Measurements from ENCODE around the gene HSPH1. TPM values are rescaled to one million over a fixed set of nuclear protein-coding genes. Genes with fewer than 3 reads are reported as not detected.
"Not testable (repeated sequence)": the region's sequence is repeated elsewhere in the genome, so short reads cannot be mapped to it uniquely, and the experiment has no call there.

Gene HSPH1
- 92.0 TPM for total RNA-seq

DNA sequence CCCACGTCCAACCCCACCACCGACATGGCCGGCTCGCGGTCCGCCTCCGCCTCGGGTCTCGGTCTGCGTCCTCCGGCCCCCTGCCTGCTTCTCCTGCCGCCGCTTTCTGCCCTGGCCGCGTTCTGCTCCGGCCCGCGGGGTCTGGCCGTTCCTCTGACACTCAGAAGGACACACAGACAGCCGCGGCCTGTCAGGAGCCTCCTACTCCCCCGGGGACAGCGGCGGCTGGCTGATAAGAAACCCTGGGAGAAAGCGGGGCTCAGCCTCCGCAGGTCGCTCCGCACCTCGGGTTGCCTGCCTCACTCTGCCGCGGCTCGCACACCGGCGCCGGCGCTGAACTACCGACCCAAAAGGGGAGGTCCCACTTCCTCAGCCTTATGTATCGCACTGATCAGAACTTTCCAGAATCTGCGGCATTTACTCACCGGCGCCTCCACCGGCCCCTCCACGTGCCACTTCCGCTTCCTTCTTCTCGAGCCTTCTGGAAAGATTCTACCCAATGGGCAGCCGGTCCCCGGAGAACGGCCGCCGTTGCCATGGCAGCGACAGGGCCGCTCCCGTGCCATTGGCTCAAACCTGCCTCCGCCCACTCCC is at the start of gene HSPH1:
Gene HSPH1 (minus strand): TSS at position 348 of the 594 bp plus-strand sequence. CDS start 322 bp downstream, at position 26.
- DNase-seq, result peak; percentile 99

DNA sequence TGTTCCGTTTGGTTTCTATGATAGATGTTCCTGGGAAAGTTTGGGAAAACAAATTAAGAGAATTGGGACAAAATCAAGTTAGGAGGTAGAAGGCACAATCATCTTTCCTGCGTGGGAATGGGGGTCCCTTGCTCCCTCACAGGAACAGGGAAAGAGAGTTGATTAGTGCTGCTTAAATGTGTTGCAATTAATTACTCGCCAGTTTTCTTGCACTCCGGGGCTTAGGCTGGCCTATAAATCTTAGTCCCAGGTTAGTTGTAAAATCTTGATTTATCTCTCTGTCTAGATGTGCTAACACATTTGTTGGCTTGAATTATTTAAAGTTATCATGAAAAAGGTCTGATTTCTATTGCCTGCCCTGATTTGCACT is 48.1 kb upstream of the HSPH1 start:
- DNase-seq, result no peak

DNA sequence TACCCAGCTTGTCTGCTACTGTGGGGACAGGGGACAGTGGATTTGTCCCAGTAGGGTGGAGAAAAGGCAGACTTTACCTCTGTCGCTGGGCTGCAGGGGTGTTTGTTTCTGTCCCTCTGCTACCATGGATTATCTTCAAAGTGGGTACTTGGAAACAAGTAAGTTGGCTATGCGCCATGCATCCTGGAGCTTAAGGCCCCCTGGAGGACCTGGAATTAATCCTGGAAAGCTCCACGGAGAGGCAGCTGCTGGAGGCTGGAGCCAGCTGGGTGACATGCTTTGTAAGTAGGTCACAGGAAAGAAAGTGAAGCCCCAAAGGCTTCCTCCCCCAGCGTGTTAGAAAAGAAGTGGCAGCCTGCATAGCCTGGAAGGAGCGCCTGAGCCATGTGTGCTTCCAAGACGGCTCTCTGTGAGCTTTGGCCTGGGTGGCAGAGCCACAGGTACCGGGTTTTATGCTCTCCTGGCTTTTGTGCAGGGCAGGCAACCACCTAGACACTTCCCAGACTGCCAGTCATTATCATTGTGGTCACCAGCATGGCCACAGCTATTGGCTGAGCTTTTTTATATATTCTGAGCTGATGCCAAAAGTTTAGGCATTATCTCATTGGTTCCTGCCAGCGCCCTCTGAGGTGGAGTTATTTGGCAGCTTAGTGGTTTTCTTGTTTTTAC is 47.6 kb upstream of the HSPH1 start:
- DNase-seq, result peak; percentile 95

DNA sequence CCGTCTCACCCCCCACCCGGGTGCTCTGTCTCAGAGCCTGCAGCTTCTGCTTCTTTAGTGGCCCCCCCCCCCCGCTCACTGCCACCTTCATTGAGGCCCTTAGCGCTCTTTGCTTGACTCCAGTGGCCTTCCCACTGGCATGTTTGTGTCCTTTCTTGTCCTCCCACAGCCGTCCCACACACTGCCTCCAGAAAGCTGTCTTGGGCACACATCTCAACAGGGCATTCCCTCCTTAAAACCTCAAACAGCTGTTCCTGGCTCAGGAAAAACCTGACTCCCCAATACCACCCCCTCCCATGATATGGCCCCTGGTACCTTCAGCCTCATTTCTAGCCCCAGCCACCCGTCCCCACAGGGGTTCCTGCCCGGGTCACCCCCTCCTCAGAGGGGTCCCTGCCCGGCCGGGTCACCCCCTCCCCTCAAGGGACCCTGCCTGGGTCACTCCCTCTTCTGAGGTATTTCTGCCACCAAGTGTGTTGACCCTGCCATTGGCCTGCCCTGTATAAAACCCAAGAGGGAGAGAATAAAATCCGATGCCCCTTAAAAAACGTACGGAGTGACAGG is 46.9 kb upstream of the HSPH1 start:
- peak; percentile 54 for DNase-seq

DNA sequence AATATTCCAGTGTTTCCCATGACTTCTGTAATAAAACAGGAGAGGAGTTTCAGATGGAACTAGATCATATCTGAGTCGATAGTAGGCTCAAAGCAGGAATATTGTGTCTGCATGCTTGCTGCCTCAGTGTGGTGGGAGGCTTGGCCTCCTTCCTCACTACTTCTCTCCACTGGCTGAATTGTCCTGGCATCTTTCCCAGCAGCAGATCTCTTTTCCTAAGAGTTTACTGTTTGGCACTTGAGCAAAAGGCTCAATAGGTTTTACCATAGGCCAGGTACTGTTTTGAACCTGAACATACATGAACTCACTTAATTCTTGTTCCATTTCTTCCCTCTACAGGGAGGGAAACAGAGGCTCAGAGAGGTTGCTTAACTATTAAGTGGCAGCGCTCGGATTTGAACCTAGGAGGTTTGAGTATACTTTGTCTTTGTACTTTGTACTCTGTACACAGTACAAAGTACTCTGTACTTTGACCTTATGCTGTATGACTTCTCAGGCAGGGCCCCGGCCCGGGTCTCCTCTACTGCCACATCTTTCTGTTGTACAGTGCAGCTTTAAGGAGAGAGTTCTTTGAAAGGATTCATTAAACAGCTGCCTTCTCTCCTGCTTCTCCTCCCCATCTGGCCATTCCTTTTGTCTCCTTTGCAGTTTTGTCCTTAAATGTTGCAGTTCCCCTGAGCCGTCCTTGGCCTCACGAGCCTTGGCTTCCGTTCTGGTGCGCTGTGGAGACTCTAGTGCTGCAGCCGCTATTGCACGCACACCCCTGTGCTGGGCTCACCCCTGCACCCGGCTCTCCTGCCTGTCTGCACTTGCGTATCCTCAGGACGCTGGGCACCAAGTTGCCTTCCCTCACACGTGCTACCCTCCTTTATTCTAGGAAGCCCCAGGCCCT is 46.2 kb upstream of the HSPH1 start:
- peak; percentile 77 for DNase-seq

DNA sequence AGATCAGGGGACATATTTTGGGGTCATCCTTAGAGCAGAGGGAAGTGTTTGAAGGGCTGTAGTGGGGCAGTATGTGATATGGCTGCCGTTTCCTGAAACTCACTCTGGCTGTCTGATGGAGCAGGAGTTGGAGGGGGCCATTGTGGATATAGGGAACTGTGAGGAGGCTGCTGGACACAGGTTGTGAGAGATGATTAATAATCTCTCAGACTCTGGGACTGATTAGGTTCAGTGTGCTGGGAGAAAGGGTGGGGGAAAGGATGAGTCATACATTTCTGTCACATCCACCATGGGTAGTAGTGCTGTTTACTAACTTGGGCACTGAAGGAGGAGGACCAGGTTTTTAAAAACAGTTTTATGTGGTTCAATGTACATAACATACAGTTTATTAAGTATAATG is 42.9 kb upstream of the HSPH1 start:
- DNase-seq, result no peak

DNA sequence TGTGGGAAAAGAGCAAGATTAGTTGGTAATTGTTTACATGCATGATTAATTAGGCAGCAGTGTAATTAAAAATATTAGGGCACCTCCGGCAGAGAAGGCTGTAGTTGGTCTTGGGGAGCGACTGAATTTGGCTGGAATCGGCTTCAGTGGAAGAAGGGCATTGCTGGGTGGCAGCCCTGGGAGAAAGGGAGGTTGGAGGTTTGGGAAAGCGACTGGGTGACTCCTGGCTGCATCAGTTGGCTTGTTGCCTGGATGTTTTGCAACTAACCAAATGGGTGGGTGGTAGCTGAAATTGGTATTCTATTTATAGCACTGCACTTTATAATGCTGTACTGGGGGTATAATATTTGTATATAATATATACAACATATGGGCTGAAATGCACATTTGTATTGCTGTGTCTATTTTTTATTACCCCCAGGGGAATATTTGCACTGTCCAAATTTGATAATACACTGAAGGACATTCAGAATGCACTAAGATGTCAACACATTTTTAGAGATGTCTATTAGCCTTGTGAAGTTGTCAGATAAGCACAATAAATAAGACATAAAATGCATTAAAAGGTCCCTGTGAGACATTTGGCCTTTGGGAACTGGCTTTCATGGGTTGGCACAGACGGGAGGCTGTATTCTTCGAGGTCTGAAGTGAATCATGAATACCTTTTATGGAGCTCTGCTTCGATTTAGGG is 39.8 kb upstream of the HSPH1 start:
- DNase-seq, result peak; percentile 29

DNA sequence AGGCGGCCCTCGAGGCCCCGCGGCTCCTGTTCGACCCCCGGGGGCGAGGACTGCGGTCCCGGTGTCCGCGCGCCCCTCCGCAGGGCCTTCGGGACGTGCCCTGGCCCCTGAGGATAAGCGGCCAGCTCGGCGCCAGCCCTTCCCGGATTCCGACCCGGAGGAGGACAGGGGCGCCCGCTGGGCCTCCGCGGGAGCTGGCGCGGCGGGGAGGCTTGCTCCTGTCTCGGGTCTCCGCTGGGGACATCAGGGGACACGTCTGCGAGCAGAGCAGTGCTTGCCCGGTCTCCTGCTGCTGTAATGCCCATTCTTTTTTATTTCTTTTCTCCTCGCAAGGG is 38.9 kb upstream of the HSPH1 start:
- peak; percentile 68 for DNase-seq

DNA sequence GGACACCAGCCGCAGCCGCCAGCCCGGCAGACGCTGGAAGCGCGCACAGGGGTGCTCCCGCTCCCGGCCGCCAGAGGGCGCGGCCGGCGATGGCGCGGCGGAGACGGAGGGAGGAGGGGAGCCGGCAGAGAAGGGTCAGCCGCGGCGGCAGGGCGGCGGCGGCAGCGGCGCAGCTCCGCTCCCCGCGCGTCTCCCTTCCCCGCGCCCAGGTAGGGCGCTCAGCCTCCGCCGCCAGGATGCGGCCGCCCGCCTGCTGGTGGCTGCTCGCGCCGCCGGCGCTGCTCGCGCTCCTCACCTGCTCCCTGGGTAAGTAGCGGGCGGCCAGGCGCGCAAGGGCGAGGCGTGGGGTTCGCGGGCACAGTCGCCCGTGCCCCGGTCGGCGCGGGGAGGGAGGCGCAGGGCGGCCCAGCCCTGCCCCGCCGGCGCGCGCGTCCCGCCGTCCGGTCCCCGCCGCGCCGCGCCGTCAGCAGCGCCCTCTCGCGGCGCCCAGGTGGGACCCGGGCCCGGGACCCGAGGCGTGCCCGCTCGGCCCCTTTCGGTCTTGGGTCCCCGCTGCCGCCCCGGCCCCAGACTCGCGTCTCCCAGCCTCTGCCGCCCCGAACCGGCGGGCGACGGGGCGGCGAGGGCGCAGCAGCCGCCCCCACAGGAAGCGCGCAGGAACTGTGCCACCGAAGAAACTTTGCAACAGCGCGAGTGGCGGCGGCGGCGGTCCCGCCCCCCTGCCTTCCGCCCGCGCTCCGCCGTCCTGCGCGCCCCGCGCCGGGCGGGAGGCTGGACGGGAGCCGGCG is 38.3 kb upstream of the HSPH1 start, which contains the start of gene B3GLCT:
Gene B3GLCT (plus strand): TSS at position 127 of the 788 bp plus-strand sequence. CDS start 110 bp downstream, at position 237.
- DNase-seq, result peak; percentile 91

DNA sequence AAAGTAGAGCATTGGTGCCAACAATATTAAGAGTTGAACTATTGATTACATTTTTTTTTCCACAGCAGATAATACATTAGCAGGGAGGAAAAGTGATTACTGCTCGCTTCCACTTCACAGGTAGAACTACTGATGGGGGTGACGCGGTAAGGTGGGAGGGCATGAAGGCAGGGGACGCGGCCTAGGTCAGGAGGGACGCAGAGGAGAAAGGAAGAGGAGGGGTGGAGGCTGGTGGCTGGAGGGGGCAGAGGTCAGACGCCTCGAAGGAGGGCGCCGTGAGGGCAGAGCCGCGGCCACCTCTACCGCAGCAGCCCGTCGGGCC is 37.8 kb upstream of the HSPH1 start:
- no peak for DNase-seq

DNA sequence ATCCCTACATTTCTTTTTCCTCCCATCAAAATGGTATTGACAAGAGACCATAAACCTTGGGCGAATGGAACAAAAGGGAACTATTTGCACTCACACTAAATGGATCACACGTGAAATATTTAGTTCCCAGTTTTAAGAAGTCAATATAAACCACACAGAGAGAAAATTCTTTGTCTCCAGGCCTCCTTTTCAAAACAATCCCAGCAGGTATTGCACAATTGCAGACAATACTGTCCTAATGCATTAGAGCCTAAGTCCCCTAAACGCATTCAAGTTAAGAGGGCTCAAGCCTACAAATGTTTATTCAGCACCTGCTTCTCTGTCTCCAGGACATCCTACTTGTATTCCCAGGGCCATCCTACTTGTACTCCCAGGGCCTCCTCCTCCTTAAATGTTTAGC is 36.8 kb upstream of the HSPH1 start:
- no peak for DNase-seq

DNA sequence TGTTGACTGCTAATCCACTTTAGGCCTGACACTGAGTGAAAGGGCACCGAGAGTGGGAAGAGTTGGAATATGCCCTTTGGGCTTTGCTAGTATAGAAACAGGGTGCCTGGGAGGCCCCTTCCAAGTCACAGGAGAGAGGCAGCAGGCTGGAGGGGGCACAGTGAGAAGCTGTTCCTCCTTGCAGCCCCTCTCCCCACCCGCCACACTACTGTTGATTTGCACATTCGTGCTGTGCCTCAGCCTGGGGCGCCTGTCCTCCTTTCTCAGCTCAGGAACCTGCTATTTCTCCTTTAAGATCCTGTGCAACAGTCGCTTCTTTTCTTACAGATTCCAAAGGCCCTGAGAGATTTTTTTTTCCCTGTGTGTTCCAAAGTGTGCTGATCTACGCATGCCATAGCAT is 35.3 kb upstream of the HSPH1 start:
- DNase-seq, result no peak

DNA sequence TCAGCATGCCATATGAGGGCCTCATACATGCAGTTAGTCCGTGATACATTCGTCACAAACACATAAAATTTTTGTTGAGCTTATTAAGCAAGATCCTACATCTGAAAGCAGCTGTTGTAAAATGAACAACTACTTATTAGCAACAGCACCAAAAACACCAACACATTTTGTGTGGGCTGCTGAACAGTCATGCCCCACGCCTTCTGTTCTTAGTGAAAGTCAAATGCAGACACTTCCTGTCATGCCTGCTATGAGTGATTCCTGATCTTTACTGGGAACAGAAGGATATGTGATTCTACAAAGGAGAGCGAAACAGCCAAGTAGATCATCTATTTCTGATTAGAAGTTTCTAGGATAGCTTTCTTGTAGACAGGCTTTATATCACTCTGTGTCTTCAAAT is 33.9 kb upstream of the HSPH1 start:
- no peak for DNase-seq

DNA sequence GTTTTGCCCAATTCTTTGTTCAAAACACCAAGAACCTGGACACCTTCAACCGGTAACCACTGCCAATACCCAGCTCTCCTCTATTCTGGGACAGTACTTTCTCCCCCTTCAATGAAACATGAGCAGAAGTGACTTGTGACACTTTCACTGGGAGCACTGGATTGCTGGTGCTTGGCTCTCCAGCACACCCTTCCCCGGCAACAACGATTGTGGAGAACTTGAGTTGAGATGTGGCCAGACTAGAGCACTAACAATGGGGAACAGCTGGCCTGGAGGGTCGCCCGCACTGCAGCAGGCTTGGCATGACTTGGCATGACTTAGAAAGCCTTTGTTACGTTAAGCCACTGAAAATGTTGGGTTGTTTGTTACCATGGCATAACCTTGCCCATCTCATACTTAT is 30.6 kb upstream of the HSPH1 start:
- DNase-seq, result peak; percentile 81

DNA sequence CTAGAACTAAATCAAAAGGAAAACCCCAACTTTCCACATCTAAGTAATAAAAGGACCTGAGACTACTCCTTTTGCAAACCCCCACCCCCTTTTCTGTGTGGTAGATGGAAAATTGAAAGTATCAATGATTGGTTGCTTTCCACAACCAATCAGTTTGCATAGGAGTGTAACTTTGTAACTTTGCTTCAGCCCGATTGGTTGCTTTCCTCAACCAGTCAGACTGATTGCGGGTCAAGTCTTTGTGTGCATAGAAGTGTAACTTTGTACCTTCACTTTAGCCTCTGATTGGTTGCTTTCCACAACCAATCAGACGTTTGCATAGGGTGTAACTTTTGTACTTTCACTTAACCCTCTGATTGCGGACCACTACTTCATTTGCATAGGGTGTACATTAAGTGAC is 30.0 kb upstream of the HSPH1 start:
- DNase-seq, result no peak

DNA sequence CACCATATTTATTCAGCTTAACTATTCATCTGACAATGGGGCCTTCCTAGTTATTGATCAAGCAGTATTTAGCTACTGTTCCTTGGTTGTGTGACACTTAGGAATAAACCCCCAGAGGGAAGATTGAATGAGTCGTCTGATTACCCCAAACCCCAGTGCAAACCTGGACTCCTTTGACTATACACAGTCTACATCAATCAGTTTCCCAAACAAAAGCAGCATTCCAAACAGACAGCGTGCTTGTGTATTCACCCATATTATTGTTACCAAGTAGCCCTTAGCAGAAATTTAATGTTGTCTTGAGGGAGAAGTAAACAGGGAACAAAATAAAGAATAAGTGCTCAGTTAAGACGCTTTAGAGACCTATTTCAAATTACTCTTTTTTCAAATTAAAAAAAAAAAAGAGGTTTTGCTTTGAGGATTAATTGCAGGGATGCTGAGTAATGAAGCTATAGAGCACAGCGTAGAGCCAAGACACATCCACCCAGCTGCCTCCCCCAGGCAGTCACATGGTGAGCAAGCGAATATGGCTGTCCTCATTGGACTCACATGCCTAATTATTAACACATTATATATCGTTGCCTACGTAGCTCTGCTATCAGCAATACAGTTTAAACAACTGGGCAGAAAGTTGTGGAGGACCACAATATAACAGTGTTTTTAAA is 23.4 kb upstream of the HSPH1 start:
- DNase-seq, result no peak

DNA sequence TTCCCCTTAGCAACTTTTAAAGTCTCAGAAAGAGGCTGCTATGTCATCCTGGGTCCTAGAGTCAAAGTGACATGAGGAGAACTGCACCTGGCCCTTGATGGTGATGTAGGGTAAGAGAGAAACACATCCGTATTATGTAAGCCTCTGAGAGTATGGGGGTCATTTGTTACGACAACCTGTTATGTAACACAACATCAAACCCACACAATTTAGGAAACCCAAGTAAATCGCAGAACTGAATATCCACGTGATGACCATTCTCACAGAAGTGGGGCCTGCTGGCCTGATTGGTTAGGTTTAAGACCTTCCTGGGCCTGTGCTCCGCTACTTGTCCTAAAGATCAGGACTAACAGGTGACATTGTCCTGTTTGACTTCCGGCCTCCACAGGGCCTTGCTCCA is 22.7 kb upstream of the HSPH1 start:
- no peak for DNase-seq

DNA sequence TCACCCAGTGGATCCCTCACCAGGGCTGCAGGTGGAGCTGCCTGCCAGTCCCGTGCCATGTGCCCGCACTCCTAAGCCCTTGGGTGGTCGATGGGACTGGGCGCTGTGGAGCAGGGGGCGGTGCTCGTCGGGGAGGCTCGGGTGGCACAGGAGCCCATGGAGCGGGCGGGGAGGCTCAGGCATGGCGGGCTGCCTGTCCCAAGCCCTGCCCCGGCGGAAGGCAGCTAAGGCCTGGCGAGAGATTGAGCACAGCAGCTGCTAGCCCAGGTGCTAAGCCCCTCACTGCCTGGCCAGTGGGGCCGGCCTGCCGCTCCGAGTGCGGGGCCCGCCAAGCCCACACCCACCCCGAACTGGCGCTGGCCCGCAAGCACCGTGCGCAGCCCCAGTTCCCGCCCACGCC is 21.3 kb upstream of the HSPH1 start:
- no peak for DNase-seq

DNA sequence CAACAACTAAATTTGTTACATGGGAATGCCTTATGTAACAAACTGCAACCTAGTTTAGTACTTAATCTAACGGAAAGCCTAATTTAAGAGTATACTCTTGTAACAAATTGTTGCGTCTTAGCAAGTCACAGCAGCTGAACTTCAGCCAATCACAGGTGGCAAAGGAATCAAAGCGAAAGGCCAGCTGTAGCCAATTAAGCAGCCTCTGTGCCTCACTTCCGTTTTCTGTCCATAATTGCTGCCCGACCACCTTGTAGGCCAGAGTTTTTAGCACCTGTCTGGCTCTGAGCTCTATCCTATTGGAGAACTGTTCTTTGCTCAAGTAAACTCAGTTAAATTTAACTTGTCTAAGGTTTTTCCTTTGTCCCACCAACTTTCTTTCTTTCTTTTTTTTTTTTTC is 18.1 kb upstream of the HSPH1 start:
- no peak for DNase-seq

DNA sequence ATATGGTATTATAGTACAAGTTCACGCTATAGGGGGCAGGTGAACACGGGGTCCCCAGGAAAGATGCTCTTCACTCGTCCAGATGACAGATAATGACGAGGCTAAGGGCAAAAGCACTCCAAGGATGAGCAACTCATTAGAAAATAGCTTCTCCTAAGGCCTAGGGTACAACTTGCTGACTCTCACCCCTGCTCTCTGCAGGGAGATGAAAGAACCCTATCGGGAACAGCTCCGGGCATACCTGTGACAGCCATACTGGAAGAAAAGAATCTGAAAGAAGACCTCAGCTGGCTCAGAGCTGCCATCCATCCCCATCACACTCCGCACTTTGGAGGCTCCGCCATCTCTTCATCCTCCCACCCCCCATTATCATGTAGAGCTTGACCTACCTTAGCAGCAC is 17.5 kb upstream of the HSPH1 start:
- DNase-seq, result no peak

DNA sequence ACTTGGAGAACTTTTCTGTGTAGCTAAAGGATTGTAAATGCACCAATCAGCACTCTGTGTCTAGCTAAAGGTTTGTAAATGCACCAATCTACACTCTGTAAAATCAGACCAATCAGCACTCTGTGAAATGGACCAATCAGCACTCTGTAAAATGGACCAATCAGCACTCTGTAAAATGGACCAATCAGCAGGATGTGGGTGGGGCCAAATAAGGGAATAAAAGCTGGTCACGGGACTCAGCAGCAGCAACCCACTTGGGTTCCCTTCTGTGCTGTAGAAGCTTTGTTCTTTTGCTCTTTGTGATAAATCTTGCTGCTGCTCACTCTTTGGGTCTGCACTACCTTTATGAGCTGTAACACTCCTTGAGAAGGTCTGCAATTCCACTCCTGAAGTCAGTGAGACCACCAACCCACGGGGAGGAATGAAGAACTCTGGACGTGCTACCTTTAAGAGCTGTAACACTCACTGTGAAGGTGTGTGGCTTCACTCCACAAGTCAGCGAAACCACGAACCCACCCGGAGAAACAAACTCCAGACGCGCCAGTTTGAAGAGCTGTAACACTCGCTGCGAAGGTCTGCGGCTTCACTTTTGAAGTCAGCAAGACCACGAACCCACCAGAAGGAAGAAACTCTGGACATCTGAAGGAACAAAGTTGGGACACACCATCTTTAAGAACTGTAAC is 16.2 kb upstream of the HSPH1 start:
- DNase-seq, result not testable (repeated sequence)
